HepG2 (cell line): Measurements from ENCODE around the gene POU6F2. TPM values are rescaled to one million over a fixed set of nuclear protein-coding genes. Genes with fewer than 3 reads are reported as not detected.

Experiments
- ATAC-seq: fragments of 200-7000 bp; cut with Tn5 transposase; 3 replicates; pipeline ENCODE4 v1.9.1; 2020; ENCODE audit warnings: mild to moderate bottlenecking, moderate library complexity
- BruUV-seq: library from RNA; stranded (reverse); fragments of 400-500 nt; replicated peaks from 2 replicates; lab custom pipeline; 2021; lab: Mats Ljungman, UMichigan
- CTCF ChIA-PET: fragments of 300-600 bp; formaldehyde crosslinking; extraction: SDS; loops from one replicate; lab custom pipeline; 2021; ENCODE audit warnings: low total read pairs, inconsistent platforms, low intra/inter-chr PET ratio; lab: Yijun Ruan, JAX
- POLR2A ChIA-PET: fragments of 350-600 bp; sonication (Branson Sonifier 250); formaldehyde crosslinking; loops from one replicate; lab custom pipeline; 2020; ENCODE audit warnings: antibody characterized with exemption, inconsistent platforms; lab: Yijun Ruan, JAX
- DNase-seq: peaks from one replicate; pipeline ENCODE4 v3.0.0-alpha.2; 2015; ENCODE audit warnings: low spot score
- FAIRE-seq: peaks from 3 replicates; lab custom pipeline; 2011; peaks lifted over from hg19 to GRCh38; lab: Jason Lieb, UNC
- H2AFZ ChIP-seq: one replicate; pipeline ENCODE4 v1.6.1; 2011; ENCODE audit warnings: low read length, inconsistent platforms
- H3K27ac ChIP-seq: fragments of 300-600 bp; 3 replicates; pipeline ENCODE4 v1.8.0; 2011; ENCODE audit warnings: mixed run types, mild to moderate bottlenecking, mixed read lengths, low read length, inconsistent platforms; ENCODE audit not compliant: insufficient read depth; ENCODE audit errors: extremely low read length
- H3K27me3 ChIP-seq, 2 experiments: fragments of 200-600 bp in 1 of 2; 2 replicates in 1 of 2; 3 replicates in 1 of 2; pipeline versions ENCODE4 v1.6.0 to v1.8.0; 2011; ENCODE audit warnings: low read length in 2 of 2, mild to moderate bottlenecking in 2 of 2, moderate library complexity in 2 of 2, inconsistent platforms in 1 of 2; ENCODE audit not compliant: insufficient read depth in 2 of 2, control insufficient read depth in 1 of 2
- H3K36me3 ChIP-seq, 2 experiments: fragments of 200-600 bp in 1 of 2; replicated peaks in 1 of 2; 2 replicates in 1 of 2; 3 replicates in 1 of 2; pipeline versions ENCODE4 v1.5.1 to v1.8.0; 2011; ENCODE audit warnings: low read length in 2 of 2, inconsistent platforms in 1 of 2; ENCODE audit not compliant: insufficient read depth in 2 of 2, control insufficient read depth in 1 of 2
- H3K4me1 ChIP-seq: 2 replicates; pipeline ENCODE4 v1.5.1; 2012; ENCODE audit warnings: low read length, inconsistent platforms; ENCODE audit not compliant: insufficient read depth
- H3K4me2 ChIP-seq: 2 replicates; pipeline ENCODE4 v1.6.0; 2011; ENCODE audit warnings: low read depth, low read length, inconsistent platforms
- H3K4me3 ChIP-seq, 3 experiments: fragments of 200-600 bp in 1 of 3; sonication (generic), shearing (Covaris generic) in 1 of 3; replicated peaks in 1 of 3; 2 replicates each; pipeline ENCODE4 v1.5.1; 2011 to 2016; ENCODE audit warnings: low read length in 3 of 3, inconsistent platforms in 2 of 3, low read depth in 2 of 3, mild to moderate bottlenecking in 2 of 3, control low read depth in 1 of 3, mixed read lengths in 1 of 3; ENCODE audit not compliant: insufficient read depth in 1 of 3
- H3K79me2 ChIP-seq: one replicate; pipeline ENCODE4 v1.6.1; 2011; ENCODE audit warnings: low read length, inconsistent platforms; ENCODE audit not compliant: insufficient read depth
- H3K9ac ChIP-seq: 2 replicates; pipeline ENCODE4 v1.6.0; 2011; ENCODE audit warnings: mild to moderate bottlenecking, low read depth, low read length, inconsistent platforms; ENCODE audit not compliant: insufficient read depth
- H3K9me3 ChIP-seq: 2 replicates; pipeline ENCODE4 v1.5.1; 2012; ENCODE audit warnings: mild to moderate bottlenecking, low read length
- H4K20me1 ChIP-seq: 2 replicates; pipeline ENCODE4 v1.6.0; 2011; ENCODE audit warnings: inconsistent platforms, mild to moderate bottlenecking, low read length, moderate library complexity; ENCODE audit not compliant: insufficient read depth
- ARID3A ChIP-seq: IDR thresholded peaks from 2 replicates; pipeline ENCODE4 v1.6.1; 2012; ENCODE audit warnings: low read depth, low read length, improper control_type of control experiment
- HHEX ChIP-seq: IDR thresholded peaks from 2 replicates; pipeline ENCODE4 v1.6.1; 2016; ENCODE audit warnings: control low read depth
- UBTF ChIP-seq: sonication (generic); formaldehyde crosslinking; IDR thresholded peaks from 2 replicates; pipeline ENCODE4 v1.4.0; 2020; ENCODE audit warnings: mild to moderate bottlenecking, missing genetic modification reagents
- ZNF557 ChIP-seq: sonication (generic); formaldehyde crosslinking; IDR thresholded peaks from 2 replicates; pipeline ENCODE4 v1.4.0; 2020; ENCODE audit warnings: missing genetic modification reagents
- WGBS: methylation state at CpG from one replicate; pipeline ENCODE4 v1.1.6; 2017; ENCODE audit warnings: low lambda C conversion rate; 5-methylcytosine and 5-hydroxymethylcytosine counted together
- in situ Hi-C: cut with HindIII; loops from 2 replicates; pipeline ENCODE4 v1.10.0; 2017; ENCODE audit warnings: low pct_unique_long_range_greater_than_20kb; ENCODE audit not compliant: extremely low pct_ligation_motif_present
- intact Hi-C: fragments of 100-400 bp; cut with micrococcal nuclease; formaldehyde crosslinking; loops from one replicate; pipeline ENCODE4 v1.10.0; 2022; ENCODE audit not compliant: unreplicated experiment
- polyA plus RNA-seq, 8 experiments: library from polyadenylated mRNA; depleted of rRNA in 3 of 8; stranded (reverse) in 7 of 8; unstranded in 1 of 8; fragments of >200 nt; fragmentation: Illumina TruSeq in 4 of 8; extraction: Trizol in 4 of 8; gene quantifications; 2 replicates each; pipeline versions ENCODE4 v1.2.1 to v1.2.3, GENCODE V29; 2011 to 2016; ENCODE audit warnings: low read depth in 4 of 8, missing spikeins in 1 of 8, mixed read lengths in 1 of 8; ENCODE audit not compliant: insufficient read depth in 1 of 8
- total RNA-seq, 5 experiments: library from RNA; depleted of rRNA; stranded (reverse); fragments of >200 nt; fragmentation: Illumina TruSeq; extraction: Trizol; gene quantifications; 2 replicates each; pipeline ENCODE4 v1.2.3, GENCODE V29; 2016; ENCODE audit warnings: low read depth in 1 of 5

POU6F2 gene
- total and polyA plus RNA-seq, 2 of the 13 experiments (the other 11 are each of a cell fraction or from before 2014, with no cell fraction given): not detected

GRCh38 chr7:39084349-39084748 is 106.6 kb downstream of the POU6F2 start:
- no peak overlapping the region for H3K4me2 ChIP-seq
- WGBS: 36% methylated on average over 3 of the region's 3 CpGs
- no peak for FAIRE-seq
- POLR2A ChIA-PET: no interaction called here
- no TSS peak for BruUV-seq
- DNase-seq: peak; percentile 2
- H2AFZ ChIP-seq: no peak overlapping the region
- CTCF ChIA-PET: no interaction called here
- H3K4me3 ChIP-seq: no peak overlapping the region
- ATAC-seq: peak; percentile 54; the same call in 2 of the 3 replicates
- H3K36me3 ChIP-seq: no peaks in the 10 kb centered on the region
- intact Hi-C loops (no loop called here), in situ Hi-C loops (no loop called here)
- TF ChIP-seq ARID3A (0 out of 2 replicates have a peak, but pooled peaks have one; percentile 27), ZNF557 (CRISPR knock-in tag) (no peak), UBTF (CRISPR knock-in tag) (no peak), HHEX (CRISPR knock-in tag) (0 out of 2 replicates have a peak, but pooled peaks have one; percentile 54)
- H4K20me1 ChIP-seq: no peaks in the 10 kb centered on the region
- no peaks in the 10 kb centered on the region for H3K9me3 ChIP-seq
- H3K27me3 ChIP-seq: peaks cover 0 to 12% of the 10 kb centered on the region in 2 experiments; a peak in 2 of 5 replicates
- H3K79me2 ChIP-seq: no peaks in the 10 kb centered on the region
- H3K9ac ChIP-seq: no peak overlapping the region
- no peaks in the 10 kb centered on the region for H3K4me1 ChIP-seq
- H3K27ac ChIP-seq: no peak overlapping the region
